Activated CD8-positive, alpha-beta T cell treated with anti-CD3 and anti-CD28 coated beads, Interleukin-2, amount 10 ng/mL, durations not matched to agents 7 days and 5 days (primary cell): ENCODE results near the gene ITGA2B. TPM values are rescaled to one million over a fixed set of nuclear protein-coding genes. Genes with fewer than 3 reads are reported as not detected.

Source experiments
- ATAC-seq: fragments of 150-1000 bp; cut with Tn5 transposase; one replicate; pipeline ENCODE4 v1.10.0; 2021; ENCODE audit warnings: moderate library complexity
- CTCF ChIA-PET: fragments of 350-600 bp; sonication (Branson Sonifier 250); formaldehyde crosslinking; loops from one replicate; lab custom pipeline; 2021; ENCODE audit warnings: antibody characterized with exemption; lab: Charles Lee
- POLR2A ChIA-PET: fragments of 350-600 bp; sonication (Branson Sonifier 250); formaldehyde crosslinking; loops from one replicate; lab custom pipeline; 2021; ENCODE audit warnings: antibody characterized with exemption; lab: Charles Lee
- DNase-seq: peaks from one replicate; pipeline ENCODE4 v3.0.0-alpha.2; 2020
- H3K27ac Mint-ChIP-seq: one replicate; pipeline ENCODE4 v1.8.0; 2021; ENCODE audit warnings: mild to moderate bottlenecking, mixed read lengths
- H3K27me3 Mint-ChIP-seq: one replicate; pipeline ENCODE4 v1.8.0; 2021; ENCODE audit warnings: low read depth, mixed read lengths
- H3K36me3 Mint-ChIP-seq: one replicate; pipeline ENCODE4 v1.8.0; 2021; ENCODE audit warnings: low read depth, mixed read lengths
- H3K4me1 Mint-ChIP-seq: one replicate; pipeline ENCODE4 v1.8.0; 2021; ENCODE audit warnings: low read depth, mixed read lengths
- H3K4me3 Mint-ChIP-seq: one replicate; pipeline ENCODE4 v1.8.0; 2021; ENCODE audit warnings: mild to moderate bottlenecking, mixed read lengths
- H3K9me3 Mint-ChIP-seq: one replicate; pipeline ENCODE4 v1.8.0; 2022; ENCODE audit warnings: mixed read lengths; ENCODE audit not compliant: insufficient read depth
- total RNA-seq, 2 experiments: library from RNA; stranded (reverse); gene quantifications; one replicate each; pipeline ENCODE4 v1.2.3, GENCODE V29; 2021

The ITGA2B gene
- under 1 TPM; 0.39 to 0.82 TPM for total RNA-seq

DNA sequence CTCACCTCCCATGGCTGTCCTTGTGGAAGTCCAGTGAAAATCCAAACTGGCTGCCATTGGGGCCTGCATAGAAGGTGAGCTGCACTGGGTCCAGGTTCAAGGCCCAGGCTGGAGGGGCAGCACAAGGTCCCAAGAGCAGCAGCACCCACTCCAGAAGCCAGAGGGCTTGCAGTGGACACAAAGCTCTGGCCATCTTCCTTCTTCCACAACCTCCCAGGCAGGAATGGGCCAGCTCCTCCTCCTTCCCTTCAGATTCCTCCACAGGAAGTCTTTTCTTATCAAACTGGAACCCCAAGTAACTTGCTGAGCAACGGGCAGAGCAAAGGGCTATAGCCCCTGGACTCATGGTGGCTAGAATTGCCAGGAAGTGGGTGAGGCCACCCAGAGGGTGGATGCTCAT, at the start of gene ITGA2B:
TSS of gene ITGA2B (minus strand) at position 369 of the 400 bp plus-strand sequence. CDS start at position 193, 176 bp downstream.
- Mint-ChIP-seq H3K27ac (peak within 1 kb of the TSS; percentile 52), H3K27me3 (peaks cover 16% of the 10 kb centered on the region), H3K4me3 (no peak within 1 kb of the TSS), H3K36me3 (no peaks in the 10 kb centered on the region), H3K9me3 (no peaks in the 10 kb centered on the region), H3K4me1 (peaks cover 22% of the 10 kb centered on the region)
- POLR2A ChIA-PET, result no interaction called here
- CTCF ChIA-PET, result interaction anchor here (1.2 to 1.5 kb wide), 2 partner anchors 10 to 134 kb away, joined by 4 to 7 read pairs; no protein-coding TSS in a partner anchor
- DNase-seq, result no peak
- no peak for ATAC-seq

DNA sequence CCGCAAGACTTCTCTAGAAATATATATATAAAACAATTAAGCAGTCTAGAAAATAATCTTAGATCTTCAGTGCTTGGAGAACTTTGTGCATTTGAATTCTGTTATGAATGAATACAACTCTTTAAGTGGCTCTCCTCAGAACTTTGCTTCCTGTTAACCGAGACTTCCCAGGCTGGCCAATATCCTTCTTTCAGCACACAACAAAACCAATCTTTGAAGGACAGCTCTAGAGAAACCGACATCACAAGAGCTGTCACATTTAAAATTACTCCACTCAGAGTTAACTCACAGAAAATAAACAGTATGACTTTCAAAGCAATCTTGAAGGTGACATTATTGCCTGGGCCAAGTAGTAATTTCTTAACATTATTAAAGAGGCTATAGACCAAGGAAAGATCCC, 49.7 kb upstream of the ITGA2B start:
- Mint-ChIP-seq H3K27me3 (no peaks in the 10 kb centered on the region), H3K4me3 (no peak overlapping the region), H3K4me1 (peaks cover 21% of the 10 kb centered on the region), H3K36me3 (peaks cover 19% of the 10 kb centered on the region), H3K9me3 (no peaks in the 10 kb centered on the region), H3K27ac (peak overlapping the region; percentile 28)
- POLR2A ChIA-PET, result no interaction called here
- CTCF ChIA-PET, result interaction anchor here (1.0 to 1.4 kb wide), 2 partner anchors 8 to 39 kb away, joined by 3 to 4 read pairs; no protein-coding TSS in a partner anchor
- DNase-seq (no peak), ATAC-seq (no peak)

DNA sequence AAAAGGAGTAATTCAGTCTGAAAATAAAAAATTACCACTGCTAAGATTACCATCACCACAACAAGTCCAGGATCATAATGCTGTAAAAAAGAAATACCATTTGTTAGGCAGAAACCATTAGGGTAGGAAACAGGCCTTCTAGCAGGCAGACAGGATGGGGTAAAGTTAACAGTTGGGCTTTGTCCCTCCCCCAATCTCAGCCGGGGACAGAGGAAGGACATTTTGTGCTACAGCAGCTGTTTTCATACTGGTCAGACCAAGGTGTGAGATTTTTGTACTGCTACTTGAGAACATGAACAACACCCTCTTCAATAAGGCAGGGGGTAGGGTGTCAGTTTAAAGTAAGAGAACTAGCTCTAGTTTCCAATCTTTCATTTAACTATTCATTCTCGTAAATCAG, 49.2 kb upstream of the ITGA2B start:
- Mint-ChIP-seq H3K4me3 (no peak overlapping the region), H3K4me1 (peaks cover 21% of the 10 kb centered on the region), H3K27ac (peak overlapping the region; percentile 31), H3K36me3 (peaks cover 21% of the 10 kb centered on the region), H3K27me3 (no peaks in the 10 kb centered on the region), H3K9me3 (no peaks in the 10 kb centered on the region)
- ChIA-PET CTCF (interaction anchor here (1.0 to 1.4 kb wide), 2 partner anchors 9 to 39 kb away, joined by 3 to 4 read pairs; no protein-coding TSS in a partner anchor), POLR2A (no interaction called here)
- DNase-seq (peak; percentile 33), ATAC-seq (peak; percentile 49)

DNA sequence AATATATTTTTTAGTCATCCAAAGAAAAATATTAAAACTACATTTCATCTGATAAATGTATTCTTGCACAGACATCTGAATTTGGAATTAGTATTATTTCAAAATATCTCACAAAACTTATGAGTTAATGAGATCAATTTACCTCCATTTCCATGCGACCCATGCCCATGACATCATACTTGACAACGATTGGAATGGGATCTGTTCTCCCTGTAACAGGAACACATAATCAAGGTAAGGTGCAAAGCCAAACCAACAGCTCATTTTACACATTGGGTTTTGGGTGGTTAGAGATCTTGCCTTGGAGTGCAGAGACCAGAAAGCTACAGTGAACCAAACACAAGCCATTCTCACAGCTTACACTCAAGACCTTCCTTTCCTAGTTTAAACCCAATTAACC, 46.9 kb upstream of the ITGA2B start:
- ATAC-seq (no peak), DNase-seq (no peak)
- Mint-ChIP-seq H3K4me1 (peaks cover 21% of the 10 kb centered on the region), H3K9me3 (no peaks in the 10 kb centered on the region), H3K4me3 (no peak overlapping the region), H3K27ac (no peak overlapping the region), H3K36me3 (peaks cover 31% of the 10 kb centered on the region), H3K27me3 (no peaks in the 10 kb centered on the region)
- ChIA-PET CTCF (no interaction called here), POLR2A (no interaction called here)

DNA sequence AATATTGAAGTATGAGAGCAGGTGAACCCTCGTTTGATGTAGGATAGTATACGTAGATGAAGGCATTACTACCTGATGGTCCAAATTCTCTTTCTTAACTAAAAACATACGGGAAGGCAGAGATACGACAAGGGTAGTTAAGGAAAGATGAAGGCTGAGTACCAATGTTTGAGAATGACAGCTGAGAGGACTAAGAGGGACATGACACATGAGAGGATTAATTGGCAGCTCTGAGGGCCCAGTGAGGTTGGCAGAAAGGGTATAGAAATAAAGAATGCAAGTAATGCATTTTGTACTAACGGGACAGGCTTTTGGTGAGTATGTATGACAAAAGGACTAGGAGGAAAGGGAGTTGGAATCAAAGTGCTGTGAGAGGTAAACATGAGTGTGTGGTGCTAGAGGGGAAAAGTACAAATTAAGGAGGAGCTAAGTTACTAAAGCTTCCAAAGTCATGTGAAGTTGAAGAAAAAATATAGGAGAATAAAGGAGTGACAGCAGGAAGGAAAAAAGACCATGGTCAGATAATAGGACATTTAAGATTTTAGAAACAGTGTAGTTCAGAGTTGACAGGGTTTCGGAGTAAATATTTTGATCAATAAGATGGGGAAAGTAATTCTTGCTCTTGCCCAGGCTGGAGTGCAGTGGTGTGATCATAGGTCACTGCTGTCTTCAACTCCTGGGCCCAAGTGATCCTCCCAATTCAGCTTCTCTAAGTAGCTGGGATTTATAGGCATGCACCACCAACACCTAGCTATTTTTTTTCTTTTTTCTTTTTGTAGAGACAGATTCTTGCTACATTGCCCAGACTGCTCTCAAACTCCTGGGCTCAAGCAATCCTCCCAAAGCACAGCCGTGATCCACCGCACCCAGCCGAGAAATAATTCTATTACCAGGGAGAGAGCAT, 43.1 kb upstream of the ITGA2B start:
- POLR2A ChIA-PET, result no interaction called here
- H3K4me1 Mint-ChIP-seq, result no peaks in the 10 kb centered on the region
- DNase-seq (no peak), ATAC-seq (no peak)
- H3K27ac Mint-ChIP-seq, result no peak overlapping the region
- H3K9me3 Mint-ChIP-seq, result no peaks in the 10 kb centered on the region
- peaks cover 27% of the 10 kb centered on the region for H3K36me3 Mint-ChIP-seq
- CTCF ChIA-PET, result no interaction called here
- H3K27me3 Mint-ChIP-seq, result no peaks in the 10 kb centered on the region
- H3K4me3 Mint-ChIP-seq, result no peak overlapping the region

DNA sequence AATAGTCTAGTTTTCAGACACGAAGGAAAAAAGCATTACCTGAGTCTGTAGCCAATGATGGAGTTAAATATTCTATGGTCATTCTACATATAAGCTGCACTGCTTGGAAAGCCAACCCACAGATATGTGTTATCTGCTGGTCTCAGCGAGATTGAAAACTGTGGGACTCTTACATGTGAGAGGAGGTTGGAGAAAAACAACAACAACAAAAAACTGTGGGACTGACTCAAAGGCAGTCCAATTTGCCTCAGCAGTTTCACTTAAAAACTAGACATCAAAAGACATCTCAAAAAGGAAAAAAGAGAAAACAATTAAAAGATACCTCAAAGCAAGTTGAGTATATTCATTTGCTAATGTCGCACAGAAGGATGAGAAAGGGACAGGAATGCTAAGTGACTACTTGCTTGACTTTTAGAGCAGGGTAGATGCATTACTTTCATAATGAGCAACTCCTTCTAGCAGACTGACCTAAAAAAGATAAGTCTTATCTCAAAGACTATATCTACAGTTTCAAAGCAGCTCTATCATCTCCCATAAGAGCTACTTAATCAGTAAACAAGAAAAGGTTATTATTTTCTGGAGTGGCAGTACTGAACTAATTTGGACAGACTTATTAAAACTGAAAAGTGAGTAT, 35.5 kb upstream of the ITGA2B start:
- H3K4me3 Mint-ChIP-seq, result no peak overlapping the region
- ATAC-seq, result no peak
- no peak for DNase-seq
- ChIA-PET CTCF (interaction anchor here (0.8 to 1.4 kb wide), 3 partner anchors 10 to 98 kb away, joined by 3 to 5 read pairs (median 4); no protein-coding TSS in a partner anchor), POLR2A (no interaction called here)
- H3K9me3 Mint-ChIP-seq, result no peaks in the 10 kb centered on the region
- no peak overlapping the region for H3K27ac Mint-ChIP-seq
- no peaks in the 10 kb centered on the region for H3K27me3 Mint-ChIP-seq
- H3K36me3 Mint-ChIP-seq, result peaks cover 29% of the 10 kb centered on the region
- peaks cover 7% of the 10 kb centered on the region for H3K4me1 Mint-ChIP-seq

DNA sequence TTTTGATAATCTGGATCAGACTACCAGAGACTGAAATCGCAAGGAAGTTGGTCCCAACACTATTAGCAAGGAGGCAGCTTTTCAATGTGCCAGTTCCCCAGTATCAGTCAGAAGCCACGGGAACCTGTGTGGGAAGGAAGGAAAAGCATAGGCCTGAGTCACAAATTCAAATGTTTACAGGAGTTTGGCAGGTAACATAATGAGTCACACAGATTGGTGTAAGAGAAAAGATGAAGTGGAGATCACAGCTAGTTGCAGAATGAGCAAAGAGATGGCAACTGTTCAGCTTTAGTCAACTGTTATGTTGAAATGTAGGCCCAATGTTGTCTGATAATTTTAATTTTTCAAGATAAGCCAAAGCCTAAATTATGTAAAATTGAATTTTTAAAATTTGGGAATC, 28.1 kb upstream of the ITGA2B start:
- Mint-ChIP-seq H3K4me3 (no peak overlapping the region), H3K27ac (no peak overlapping the region), H3K9me3 (no peaks in the 10 kb centered on the region), H3K36me3 (peaks cover 22% of the 10 kb centered on the region), H3K27me3 (no peaks in the 10 kb centered on the region), H3K4me1 (peaks cover 2% of the 10 kb centered on the region)
- POLR2A ChIA-PET, result no interaction called here
- no peak for DNase-seq
- CTCF ChIA-PET, result no interaction called here
- no peak for ATAC-seq

DNA sequence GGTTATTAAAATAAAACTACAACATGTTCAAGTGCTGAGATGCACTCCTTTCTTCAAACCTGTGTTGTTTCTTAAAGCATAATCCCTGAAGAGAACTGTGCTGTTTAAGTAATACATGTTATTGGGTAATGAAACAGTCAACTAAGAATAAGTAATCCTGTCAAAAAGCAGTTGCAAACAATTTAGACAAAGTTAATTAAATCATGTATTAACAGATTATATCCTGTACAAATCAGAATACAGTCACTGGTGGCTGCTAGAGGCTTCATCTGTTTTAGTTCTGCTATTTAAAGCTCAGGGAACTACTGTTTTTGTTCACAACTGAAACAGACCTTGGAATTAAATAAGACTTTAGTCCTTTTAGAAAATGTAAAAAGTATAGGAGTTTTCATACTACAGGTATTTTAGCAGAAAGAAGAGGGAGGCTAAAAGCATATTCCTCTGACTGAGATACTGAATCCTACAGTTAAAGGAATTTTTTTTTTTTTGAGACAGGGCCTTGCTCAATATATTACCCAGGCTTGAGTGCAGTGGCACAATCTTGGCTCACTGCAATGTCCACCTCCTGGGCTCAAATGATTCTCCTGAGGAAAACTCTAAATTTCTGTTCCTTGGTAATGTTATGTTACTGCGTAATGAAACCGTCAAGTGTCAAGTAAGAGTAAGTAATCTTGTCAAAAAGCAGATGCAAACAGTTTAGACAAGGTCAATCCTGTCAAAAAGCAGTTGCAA, 27.3 kb upstream of the ITGA2B start:
- no peaks in the 10 kb centered on the region for H3K9me3 Mint-ChIP-seq
- no peak overlapping the region for H3K27ac Mint-ChIP-seq
- ChIA-PET POLR2A (interaction anchor here (0.6 kb wide), 1 partner anchor 1473 kb away, joined by 3 read pairs; no protein-coding TSS in a partner anchor), CTCF (no interaction called here)
- no peaks in the 10 kb centered on the region for H3K27me3 Mint-ChIP-seq
- no peak for ATAC-seq
- no peak overlapping the region for H3K4me3 Mint-ChIP-seq
- peaks cover 2% of the 10 kb centered on the region for H3K4me1 Mint-ChIP-seq
- no peak for DNase-seq
- H3K36me3 Mint-ChIP-seq, result peaks cover 22% of the 10 kb centered on the region

DNA sequence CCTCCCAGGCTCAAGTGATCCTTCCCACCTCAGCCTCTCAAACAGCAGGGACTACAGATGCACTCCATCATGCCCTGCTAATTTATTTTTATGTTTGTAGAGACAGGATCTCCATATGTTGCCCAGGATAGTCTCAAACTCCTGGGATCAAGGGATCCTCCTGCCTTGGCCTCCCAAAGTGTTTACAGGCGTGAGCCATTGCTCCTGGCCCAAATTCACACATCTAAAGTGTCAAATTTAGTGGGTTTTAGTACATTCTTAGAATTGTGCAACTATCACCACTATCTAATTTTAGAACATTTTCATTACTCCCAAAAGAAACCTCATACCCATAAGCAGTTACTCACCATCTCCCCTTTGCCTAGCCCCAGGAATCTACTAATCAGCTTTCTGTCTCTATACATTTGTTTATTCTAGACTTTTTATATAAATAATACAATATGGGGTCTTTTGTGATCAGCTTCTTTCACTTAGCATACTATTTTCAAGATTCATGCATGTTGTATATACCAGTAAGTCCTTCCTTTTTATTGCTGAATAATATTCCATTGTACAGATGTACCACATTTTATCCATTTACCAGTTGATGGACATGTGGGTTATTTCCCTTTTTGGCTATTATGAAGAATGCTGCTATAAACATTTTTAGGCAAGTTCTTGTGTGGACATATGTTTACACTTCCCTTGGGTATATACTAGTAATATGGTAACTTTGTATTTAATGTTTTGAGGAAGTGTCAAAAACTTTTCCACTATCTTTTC, 25.1 kb upstream of the ITGA2B start:
- Mint-ChIP-seq H3K36me3 (peaks cover 20% of the 10 kb centered on the region), H3K4me3 (no peak overlapping the region), H3K9me3 (no peaks in the 10 kb centered on the region), H3K4me1 (no peaks in the 10 kb centered on the region), H3K27me3 (no peaks in the 10 kb centered on the region), H3K27ac (no peak overlapping the region)
- DNase-seq (no peak), ATAC-seq (no peak)
- ChIA-PET POLR2A (no interaction called here), CTCF (interaction anchor here (1.1 to 1.5 kb wide), 2 partner anchors 9 to 69 kb away, joined by 3 to 4 read pairs; partner anchors contain the start of gene GRN)

DNA sequence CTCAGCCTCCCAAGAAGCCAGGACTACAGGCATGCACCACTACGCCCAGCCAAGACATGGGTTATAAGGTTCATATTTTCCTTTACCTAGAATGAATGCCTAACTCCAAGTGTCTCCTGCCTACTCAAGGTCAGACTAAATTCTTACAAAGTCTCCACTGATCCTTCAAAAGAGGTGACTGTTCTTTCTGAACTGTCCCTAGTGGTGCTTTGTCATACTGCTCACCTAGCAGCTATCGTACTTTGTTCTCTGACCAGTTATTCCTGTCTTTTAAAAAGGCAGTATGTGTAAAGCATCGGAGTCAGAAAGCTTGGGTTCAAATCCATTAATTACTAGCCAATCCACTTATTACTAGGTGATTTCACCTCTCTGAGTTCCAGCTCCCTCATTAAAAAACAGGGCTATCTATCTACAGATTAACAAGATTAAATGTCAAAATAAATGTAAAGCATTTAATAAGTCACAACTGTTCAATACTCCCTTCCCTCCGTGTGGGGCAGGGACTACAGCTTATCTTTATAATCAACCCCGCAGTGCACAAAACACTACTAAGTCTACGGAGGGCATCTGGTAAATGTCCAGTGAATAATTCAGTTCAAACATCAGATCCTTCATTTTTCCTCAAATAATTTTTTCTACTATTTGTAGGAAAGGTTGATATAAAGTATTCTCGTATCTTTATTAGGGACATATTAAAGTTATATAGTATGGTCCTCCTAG, 20.0 kb upstream of the ITGA2B start:
- Mint-ChIP-seq H3K4me1 (no peaks in the 10 kb centered on the region), H3K27ac (no peak overlapping the region), H3K27me3 (no peaks in the 10 kb centered on the region), H3K36me3 (peaks cover 14% of the 10 kb centered on the region), H3K9me3 (no peaks in the 10 kb centered on the region), H3K4me3 (no peak overlapping the region)
- POLR2A ChIA-PET, result interaction anchor here (0.5 kb wide), 1 partner anchor 94 kb away, joined by 3 read pairs; the partner anchor contains the start of gene GPATCH8
- ATAC-seq (no peak), DNase-seq (no peak)
- CTCF ChIA-PET, result no interaction called here
